Lung (tissue), 12 donors: ENCODE measurements around the gene HNF4A. TPM values are rescaled to one million over a fixed set of nuclear protein-coding genes. Genes with fewer than 3 reads are reported as not detected.
"Not testable (repeated sequence)": the region's sequence is repeated elsewhere in the genome, so short reads cannot be mapped to it uniquely, and the experiment has no call there.

Experiments used
- ATAC-seq: fragments of 200-7000 bp; cut with Tn5 transposase; one replicate; pipeline ENCODE4 v1.9.1; 2020; ENCODE audit warnings: moderate number of reproducible peaks; ENCODE audit not compliant: insufficient read depth, low FRiP score
- DNase-seq, 3 donors: peaks; one replicate each; pipeline ENCODE4 v3.0.0-alpha.2; 2013 to 2017
- H3K27ac ChIP-seq, 2 donors: one replicate each; pipeline ENCODE4 v1.5.1; 2013; ENCODE audit warnings: mild to moderate bottlenecking in 2 of 2, moderate library complexity in 2 of 2, control low read depth in 1 of 2, inconsistent platforms in 1 of 2, low read depth in 1 of 2, low read length in 1 of 2
- H3K27me3 ChIP-seq, 3 donors: one replicate each; pipeline ENCODE4 v1.5.1; 2013; ENCODE audit warnings: low read length in 2 of 3; ENCODE audit not compliant: control insufficient read depth in 3 of 3, insufficient read depth in 3 of 3
- H3K36me3 ChIP-seq, 4 donors: one replicate each; pipeline ENCODE4 v1.5.1; 2013; ENCODE audit warnings: low read length in 4 of 4, mild to moderate bottlenecking in 1 of 4, moderate library complexity in 1 of 4; ENCODE audit not compliant: control insufficient read depth in 4 of 4, insufficient read depth in 4 of 4
- H3K4me1 ChIP-seq, 5 donors: one replicate each; pipeline ENCODE4 v1.5.1; 2013; ENCODE audit warnings: low read length in 5 of 5, mild to moderate bottlenecking in 2 of 5, moderate library complexity in 1 of 5; ENCODE audit not compliant: control insufficient read depth in 5 of 5, insufficient read depth in 5 of 5
- H3K4me3 ChIP-seq: one replicate; pipeline ENCODE4 v1.5.1; 2013; ENCODE audit warnings: mild to moderate bottlenecking, control low read depth, moderate library complexity
- H3K9ac ChIP-seq, 2 donors: one replicate each; pipeline ENCODE4 v1.5.1; 2013; ENCODE audit warnings: low read length in 2 of 2, control low read depth in 1 of 2; ENCODE audit not compliant: insufficient read depth in 1 of 2
- H3K9me3 ChIP-seq, 4 donors: one replicate each; pipeline ENCODE4 v1.5.1; 2013; ENCODE audit warnings: low read length in 3 of 4, mild to moderate bottlenecking in 1 of 4, moderate library complexity in 1 of 4; ENCODE audit not compliant: control insufficient read depth in 4 of 4, insufficient read depth in 3 of 4
- WGBS, 2 donors: extraction: QIAGEN DNeasy Blood & Tissue Kit; methylation state at CpG; one replicate each; pipeline ENCODE4 v1.1.7; 2013; 5-methylcytosine and 5-hydroxymethylcytosine counted together
- polyA plus RNA-seq, 2 donors: library from polyadenylated mRNA; stranded (reverse); fragments of 200-250 nt; gene quantifications; one replicate each; pipeline ENCODE4 v1.2.1, GENCODE V29; 2013
- total RNA-seq, 2 donors: library from RNA; depleted of rRNA in 1 of 2; stranded (reverse); fragments of >200 nt in 1 of 2; gene quantifications; one replicate each; pipeline ENCODE4 v1.2.1, GENCODE V29; 2014 to 2021
- TF ChIP-seq, protein P1 (sequence below): IDR thresholded peaks from 2 replicates; pipeline ENCODE4 v1.5.1; 2012; ENCODE audit warnings: mild to moderate bottlenecking; ENCODE audit errors: control extremely low read depth, extremely low read depth
- donor health status: control.
- donor health status: control.
- donor health status: Bipolar disorder and iron deficiency.
- donor health status: healthy.
- donor health status: DM: yes; HTN: yes; CAD: no.

Gene HNF4A
- total and polyA plus RNA-seq, 4 donors, result 0.14 to 1.3 (median 0.41) TPM

DNA sequence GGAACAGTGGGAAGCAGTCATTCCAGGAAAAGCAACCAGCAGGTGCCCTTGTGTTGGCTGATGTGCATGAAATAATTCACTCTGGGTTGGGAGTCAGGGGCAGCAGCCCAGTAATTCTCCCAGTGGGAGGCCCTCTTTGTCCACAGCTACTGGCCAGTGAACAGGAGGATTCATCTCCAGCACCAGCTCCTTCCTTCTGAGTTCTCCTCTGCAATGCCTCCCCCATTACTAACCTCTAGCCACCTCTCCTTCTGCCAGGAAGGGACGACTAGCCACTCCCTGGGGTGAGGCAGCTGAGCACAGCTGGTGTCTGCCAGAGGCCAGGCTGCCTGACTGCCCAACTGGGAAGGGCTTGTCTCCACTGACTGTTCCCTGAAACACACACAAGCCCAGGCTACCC is 31.2 kb upstream of the HNF4A start:
- no peak for ATAC-seq
- TF ChIP-seq, protein P1, sequence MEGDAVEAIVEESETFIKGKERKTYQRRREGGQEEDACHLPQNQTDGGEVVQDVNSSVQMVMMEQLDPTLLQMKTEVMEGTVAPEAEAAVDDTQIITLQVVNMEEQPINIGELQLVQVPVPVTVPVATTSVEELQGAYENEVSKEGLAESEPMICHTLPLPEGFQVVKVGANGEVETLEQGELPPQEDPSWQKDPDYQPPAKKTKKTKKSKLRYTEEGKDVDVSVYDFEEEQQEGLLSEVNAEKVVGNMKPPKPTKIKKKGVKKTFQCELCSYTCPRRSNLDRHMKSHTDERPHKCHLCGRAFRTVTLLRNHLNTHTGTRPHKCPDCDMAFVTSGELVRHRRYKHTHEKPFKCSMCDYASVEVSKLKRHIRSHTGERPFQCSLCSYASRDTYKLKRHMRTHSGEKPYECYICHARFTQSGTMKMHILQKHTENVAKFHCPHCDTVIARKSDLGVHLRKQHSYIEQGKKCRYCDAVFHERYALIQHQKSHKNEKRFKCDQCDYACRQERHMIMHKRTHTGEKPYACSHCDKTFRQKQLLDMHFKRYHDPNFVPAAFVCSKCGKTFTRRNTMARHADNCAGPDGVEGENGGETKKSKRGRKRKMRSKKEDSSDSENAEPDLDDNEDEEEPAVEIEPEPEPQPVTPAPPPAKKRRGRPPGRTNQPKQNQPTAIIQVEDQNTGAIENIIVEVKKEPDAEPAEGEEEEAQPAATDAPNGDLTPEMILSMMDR, result no peak
- H3K9ac ChIP-seq, result no peak overlapping the region
- peak in 1 of 3 donors; percentile 17 for DNase-seq
- H3K27ac ChIP-seq, result no peak overlapping the region
- WGBS, 2 donors, result 12 to 33% methylated on average over 1 of the region's 1 CpG
- no peaks in the 10 kb centered on the region for H3K9me3 ChIP-seq
- H3K4me3 ChIP-seq, result no peak overlapping the region
- H3K27me3 ChIP-seq, result peaks cover 0 to 2% (median 0%) of the 10 kb centered on the region in 3 donors
- H3K4me1 ChIP-seq, result no peaks in the 10 kb centered on the region
- no peaks in the 10 kb centered on the region for H3K36me3 ChIP-seq

- H3K27ac ChIP-seq, result no peak overlapping the region
- ATAC-seq (no peak), DNase-seq (peak; percentile 6 to 35 (median 29))
- peaks cover 0 to 2% (median 0%) of the 10 kb centered on the region in 3 donors for H3K27me3 ChIP-seq
- no peaks in the 10 kb centered on the region for H3K9me3 ChIP-seq
- H3K36me3 ChIP-seq, result no peaks in the 10 kb centered on the region
- no peak overlapping the region for H3K9ac ChIP-seq
- H3K4me3 ChIP-seq, result no peak overlapping the region
- 14 to 18% methylated on average over 33 to 50 of the region's 50 CpGs for WGBS, 2 donors
- TF ChIP-seq, protein P1, result no peak
- peaks cover 0 to 3% (median 0%) of the 10 kb centered on the region in 5 donors for H3K4me1 ChIP-seq
Observed at GRCh38 chr20:44326391-44327159, 28.9 kb upstream of the HNF4A start.

- not testable (repeated sequence) for H3K4me3 ChIP-seq, H3K27ac ChIP-seq, DNase-seq, H3K9ac ChIP-seq, H3K36me3 ChIP-seq, H3K4me1 ChIP-seq, H3K27me3 ChIP-seq, ATAC-seq, H3K9me3 ChIP-seq
- WGBS, 2 donors, result 89 to 93% methylated on average over 7 of the region's 7 CpGs
Observed at GRCh38 chr20:44327748-44328147, 27.8 kb upstream of the HNF4A start.

- H3K4me1 ChIP-seq, result peaks cover 0 to 3% (median 0%) of the 10 kb centered on the region in 5 donors
- H3K4me3 ChIP-seq, result no peak overlapping the region
- no peak overlapping the region for H3K9ac ChIP-seq
- H3K27ac ChIP-seq, result no peak overlapping the region
- TF ChIP-seq, protein P1, result no peak
- no peaks in the 10 kb centered on the region for H3K9me3 ChIP-seq
- H3K36me3 ChIP-seq, result no peaks in the 10 kb centered on the region
- DNase-seq (no peak), ATAC-seq (no peak)
- H3K27me3 ChIP-seq, result peaks cover 0 to 2% (median 0%) of the 10 kb centered on the region in 3 donors
- WGBS, 2 donors, result 92 to 95% methylated on average over 4 of the region's 4 CpGs
Observed at GRCh38 chr20:44328428-44328827, 27.1 kb upstream of the HNF4A start.
